K562 (cell line): ENCODE measurements around the gene CARD14. TPM values are rescaled to one million over a fixed set of nuclear protein-coding genes. Genes with fewer than 3 reads are reported as not detected.

Experiments used
- BACH1 ChIP-seq: fragments of 200-800 bp; sonication (Bioruptor generic); IDR thresholded peaks from 2 replicates; pipeline ENCODE4 v1.6.1; 2016; ENCODE audit warnings: missing genetic modification characterization, missing compliant biosample characterization
- DMBX1 ChIP-seq: fragments of 250-450 bp; sonication (Bioruptor Pico); IDR thresholded peaks from 2 replicates; pipeline ENCODE4 v1.8.0; 2022; ENCODE audit warnings: inconsistent platforms, mild to moderate bottlenecking, moderate library complexity, borderline replicate concordance
- DPF2 ChIP-seq: fragments of 450-650 bp; IDR thresholded peaks from 2 replicates; pipeline ENCODE4 v1.6.1; 2016
- ELF4 ChIP-seq: fragments of 450-650 bp; formaldehyde crosslinking; IDR thresholded peaks from 2 replicates; pipeline ENCODE4 v1.4.0; 2022; ENCODE audit warnings: missing genetic modification characterization
- ESRRA ChIP-seq: fragments of 450-650 bp; IDR thresholded peaks from 2 replicates; pipeline ENCODE4 v1.6.1; 2014; ENCODE audit warnings: low read depth, mild to moderate bottlenecking, moderate library complexity, borderline replicate concordance
- FOXM1 ChIP-seq, 2 experiments: fragments of 450-650 bp in 1 of 2; sonication (generic) in 1 of 2; formaldehyde crosslinking in 1 of 2; IDR thresholded peaks; 2 replicates each; pipeline versions ENCODE4 v1.6.1 to v1.9.0; 2017 to 2022; ENCODE audit warnings: low read depth in 2 of 2, mild to moderate bottlenecking in 2 of 2, missing genetic modification reagents in 1 of 2, moderate library complexity in 1 of 2
- HDAC8 ChIP-seq: fragments of 450-650 bp; IDR thresholded peaks from 2 replicates; pipeline ENCODE4 v1.6.1; 2016; ENCODE audit warnings: mild to moderate bottlenecking, missing genetic modification characterization, moderate library complexity, missing compliant biosample characterization
- ILK ChIP-seq: fragments of 450-650 bp; IDR thresholded peaks from 2 replicates; pipeline ENCODE4 v1.6.1; 2016; ENCODE audit warnings: missing genetic modification characterization, low read depth, mild to moderate bottlenecking, missing compliant biosample characterization, moderate library complexity, borderline replicate concordance
- MTA1 ChIP-seq: fragments of 450-650 bp; IDR thresholded peaks from 2 replicates; pipeline ENCODE4 v1.6.1; 2017; ENCODE audit warnings: borderline replicate concordance
- NONO ChIP-seq, 2 experiments: fragments of 200-400 bp in 1 of 2; fragments of 450-650 bp in 1 of 2; formaldehyde crosslinking in 1 of 2; IDR thresholded peaks; 2 replicates each; pipeline ENCODE4 v1.6.1; 2017; ENCODE audit warnings: low read depth in 2 of 2, mild to moderate bottlenecking in 2 of 2, moderate library complexity in 2 of 2, low read length in 1 of 2
- RBBP5 ChIP-seq: fragments of 200-600 bp; sonication (generic); IDR thresholded peaks from 2 replicates; pipeline ENCODE4 v1.6.1; 2012; ENCODE audit warnings: borderline replicate concordance, mild to moderate bottlenecking, low read length, control low read depth, inconsistent platforms; ENCODE audit not compliant: insufficient read depth, poor library complexity, severe bottlenecking
- SMARCA4 ChIP-seq: fragments of 450-650 bp; IDR thresholded peaks from 2 replicates; pipeline ENCODE4 v1.6.1; 2016
- SMARCC2 ChIP-seq: fragments of 450-650 bp; IDR thresholded peaks from 2 replicates; pipeline ENCODE4 v1.6.1; 2017; ENCODE audit warnings: antibody characterized with exemption, moderate library complexity, mild to moderate bottlenecking, low read depth
- TAF9B ChIP-seq: fragments of 450-650 bp; IDR thresholded peaks from 2 replicates; pipeline ENCODE4 v1.6.1; 2018; ENCODE audit warnings: mild to moderate bottlenecking; ENCODE audit not compliant: partially characterized antibody
- XRCC5 ChIP-seq: fragments of 200-400 bp; formaldehyde crosslinking; IDR thresholded peaks from 2 replicates; pipeline ENCODE4 v1.6.1; 2017; ENCODE audit warnings: low read depth, mild to moderate bottlenecking, low read length
- ZFX ChIP-seq: sonication (generic); formaldehyde crosslinking; IDR thresholded peaks from 2 replicates; pipeline ENCODE4 v1.8.0; 2022; ENCODE audit warnings: mild to moderate bottlenecking, missing genetic modification reagents, moderate library complexity
- ZNF165 ChIP-seq: fragments of 250-450 bp; sonication (Bioruptor Pico); IDR thresholded peaks from 2 replicates; pipeline ENCODE4 v1.4.0; 2020; ENCODE audit warnings: borderline replicate concordance
- polyA plus RNA-seq, 8 experiments: library from polyadenylated mRNA; depleted of rRNA in 4 of 8; stranded (reverse) in 5 of 8; unstranded in 3 of 8; fragments of >200 nt; fragmentation: Nextera tagmentation in 2 of 8; fragmentation: Illumina TruSeq in 1 of 8; extraction: Ambion mirVana in 2 of 8; extraction: Trizol in 1 of 8; gene quantifications; 2 replicates each; pipeline versions ENCODE4 v1.2.1 to v1.2.3, GENCODE V29; 2011 to 2014; ENCODE audit warnings: inconsistent platforms in 1 of 8, missing spikeins in 1 of 8
- total RNA-seq, 7 experiments: library from RNA; depleted of rRNA in 6 of 7; stranded (reverse); fragments of >200 nt in 6 of 7; fragmentation: Illumina TruSeq in 2 of 7; extraction: Trizol in 2 of 7; gene quantifications; 2 replicates each; pipeline versions ENCODE4 v1.2.1 to v1.2.3, GENCODE V29; 2011 to 2021; ENCODE audit warnings: low replicate concordance in 1 of 7
- TF ChIP-seq, protein P1 (sequence below): sonication (generic); IDR thresholded peaks from 2 replicates; pipeline ENCODE4 v1.6.1; 2016
- TF ChIP-seq, protein P2 (sequence below), 2 experiments: fragments of 450-650 bp in 1 of 2; IDR thresholded peaks; 2 replicates each; pipeline ENCODE4 v1.6.1; 2011 to 2017; ENCODE audit warnings: low read depth in 2 of 2, antibody characterized with exemption in 1 of 2, borderline replicate concordance in 1 of 2, low read length in 1 of 2, mild to moderate bottlenecking in 1 of 2, mixed read lengths in 1 of 2; ENCODE audit not compliant: control insufficient read depth in 1 of 2
- TF ChIP-seq, protein P3 (sequence below): fragments of 450-650 bp; IDR thresholded peaks from 2 replicates; pipeline ENCODE4 v1.7.0; 2016; ENCODE audit warnings: borderline replicate concordance

Gene CARD14
- total and polyA plus RNA-seq, 9 of the 15 experiments (the other 6 are each of a cell fraction or from before 2014, with no cell fraction given) = not detected

DNA sequence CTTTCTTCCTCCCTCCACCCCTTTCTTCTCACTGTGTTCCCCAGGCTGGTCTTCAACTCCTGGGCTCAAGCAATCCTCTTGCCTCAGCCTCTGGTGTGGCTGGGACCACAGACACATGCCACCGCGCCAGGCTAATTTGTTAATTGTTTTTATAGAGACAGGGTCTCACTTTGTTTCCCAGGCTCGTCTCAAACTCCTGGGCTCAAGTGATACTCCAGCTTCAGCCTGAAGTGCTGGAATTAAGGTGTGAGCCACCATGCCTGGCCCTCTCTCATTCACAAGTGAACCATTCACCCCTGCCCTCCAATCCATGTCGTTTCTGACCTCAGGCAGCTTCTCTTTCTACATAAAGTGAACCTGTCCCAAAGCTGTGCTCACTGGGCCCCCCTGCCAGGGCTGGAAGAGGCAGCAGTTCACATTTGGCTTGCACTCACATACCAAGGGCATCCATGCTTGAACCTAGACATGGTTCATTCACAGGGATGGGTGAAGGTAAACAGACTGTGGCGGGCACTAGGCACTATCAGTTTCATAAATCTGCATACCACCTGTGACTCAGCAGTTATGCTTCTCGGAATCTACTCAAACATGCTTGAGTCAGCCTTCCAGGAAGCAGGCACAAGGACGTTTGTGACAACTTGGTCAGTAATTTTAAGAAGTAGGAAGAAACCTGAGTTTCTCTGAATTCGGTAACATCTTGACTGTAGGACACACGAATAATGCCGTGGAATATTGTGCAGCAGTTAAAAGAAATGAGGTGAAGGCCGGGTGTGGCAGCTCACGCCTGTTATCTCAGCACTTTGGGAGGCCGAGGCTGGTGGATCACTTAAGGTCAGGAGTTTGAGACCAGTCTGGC, 84.8 kb downstream of the CARD14 start (continued):
- TF ChIP-seq RBBP5 = no peak
- peak; percentile 98 for TF ChIP-seq DPF2
- TF ChIP-seq, protein P1, sequence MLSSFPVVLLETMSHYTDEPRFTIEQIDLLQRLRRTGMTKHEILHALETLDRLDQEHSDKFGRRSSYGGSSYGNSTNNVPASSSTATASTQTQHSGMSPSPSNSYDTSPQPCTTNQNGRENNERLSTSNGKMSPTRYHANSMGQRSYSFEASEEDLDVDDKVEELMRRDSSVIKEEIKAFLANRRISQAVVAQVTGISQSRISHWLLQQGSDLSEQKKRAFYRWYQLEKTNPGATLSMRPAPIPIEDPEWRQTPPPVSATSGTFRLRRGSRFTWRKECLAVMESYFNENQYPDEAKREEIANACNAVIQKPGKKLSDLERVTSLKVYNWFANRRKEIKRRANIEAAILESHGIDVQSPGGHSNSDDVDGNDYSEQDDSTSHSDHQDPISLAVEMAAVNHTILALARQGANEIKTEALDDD = 0 out of 2 replicates have a peak, but pooled peaks have one; percentile 29
- TF ChIP-seq DMBX1 = peak; percentile 96
- TF ChIP-seq ILK (tag) = 0 out of 2 replicates have a peak, but pooled peaks have one; percentile 46
- TF ChIP-seq HDAC8 (tag) = peak; percentile 89
- TF ChIP-seq MTA1 = peak; percentile 67
- TF ChIP-seq, protein P2, sequence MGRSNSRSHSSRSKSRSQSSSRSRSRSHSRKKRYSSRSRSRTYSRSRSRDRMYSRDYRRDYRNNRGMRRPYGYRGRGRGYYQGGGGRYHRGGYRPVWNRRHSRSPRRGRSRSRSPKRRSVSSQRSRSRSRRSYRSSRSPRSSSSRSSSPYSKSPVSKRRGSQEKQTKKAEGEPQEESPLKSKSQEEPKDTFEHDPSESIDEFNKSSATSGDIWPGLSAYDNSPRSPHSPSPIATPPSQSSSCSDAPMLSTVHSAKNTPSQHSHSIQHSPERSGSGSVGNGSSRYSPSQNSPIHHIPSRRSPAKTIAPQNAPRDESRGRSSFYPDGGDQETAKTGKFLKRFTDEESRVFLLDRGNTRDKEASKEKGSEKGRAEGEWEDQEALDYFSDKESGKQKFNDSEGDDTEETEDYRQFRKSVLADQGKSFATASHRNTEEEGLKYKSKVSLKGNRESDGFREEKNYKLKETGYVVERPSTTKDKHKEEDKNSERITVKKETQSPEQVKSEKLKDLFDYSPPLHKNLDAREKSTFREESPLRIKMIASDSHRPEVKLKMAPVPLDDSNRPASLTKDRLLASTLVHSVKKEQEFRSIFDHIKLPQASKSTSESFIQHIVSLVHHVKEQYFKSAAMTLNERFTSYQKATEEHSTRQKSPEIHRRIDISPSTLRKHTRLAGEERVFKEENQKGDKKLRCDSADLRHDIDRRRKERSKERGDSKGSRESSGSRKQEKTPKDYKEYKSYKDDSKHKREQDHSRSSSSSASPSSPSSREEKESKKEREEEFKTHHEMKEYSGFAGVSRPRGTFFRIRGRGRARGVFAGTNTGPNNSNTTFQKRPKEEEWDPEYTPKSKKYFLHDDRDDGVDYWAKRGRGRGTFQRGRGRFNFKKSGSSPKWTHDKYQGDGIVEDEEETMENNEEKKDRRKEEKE (IDR thresholded peaks at IDR 0.05; ENCODE audit: borderline replicate concordance in 1 of 2, control insufficient read depth in 1 of 2, low read depth in 2 of 2, low read length in 1 of 2) = no peak
- TF ChIP-seq SMARCC2 = peak; percentile 92
- TF ChIP-seq, protein P3, sequence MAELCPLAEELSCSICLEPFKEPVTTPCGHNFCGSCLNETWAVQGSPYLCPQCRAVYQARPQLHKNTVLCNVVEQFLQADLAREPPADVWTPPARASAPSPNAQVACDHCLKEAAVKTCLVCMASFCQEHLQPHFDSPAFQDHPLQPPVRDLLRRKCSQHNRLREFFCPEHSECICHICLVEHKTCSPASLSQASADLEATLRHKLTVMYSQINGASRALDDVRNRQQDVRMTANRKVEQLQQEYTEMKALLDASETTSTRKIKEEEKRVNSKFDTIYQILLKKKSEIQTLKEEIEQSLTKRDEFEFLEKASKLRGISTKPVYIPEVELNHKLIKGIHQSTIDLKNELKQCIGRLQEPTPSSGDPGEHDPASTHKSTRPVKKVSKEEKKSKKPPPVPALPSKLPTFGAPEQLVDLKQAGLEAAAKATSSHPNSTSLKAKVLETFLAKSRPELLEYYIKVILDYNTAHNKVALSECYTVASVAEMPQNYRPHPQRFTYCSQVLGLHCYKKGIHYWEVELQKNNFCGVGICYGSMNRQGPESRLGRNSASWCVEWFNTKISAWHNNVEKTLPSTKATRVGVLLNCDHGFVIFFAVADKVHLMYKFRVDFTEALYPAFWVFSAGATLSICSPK = 0 out of 2 replicates have a peak, but pooled peaks have one; percentile 46
- no peak for TF ChIP-seq XRCC5
- peak; percentile 99 for TF ChIP-seq BACH1
- peak; percentile 97 for TF ChIP-seq SMARCA4
- TF ChIP-seq ZFX (CRISPR knock-in tag) = peak; percentile 23; the same call in 1 of the 2 replicates
- TF ChIP-seq ESRRA = peak; percentile 81
- peak; percentile 91 for TF ChIP-seq TAF9B
- TF ChIP-seq ELF4 = peak; percentile 85
- TF ChIP-seq ZNF165 (CRISPR knock-in tag) = 0 out of 2 replicates have a peak, but pooled peaks have one; percentile 36
- no peak for TF ChIP-seq NONO (IDR thresholded peaks at IDR 0.05; ENCODE audit: low read depth in 2 of 2, low read length in 1 of 2)
- TF ChIP-seq FOXM1 (IDR thresholded peaks at IDR 0.05; ENCODE audit: low read depth) = 0 out of 2 replicates have a peak, but pooled peaks have one; percentile 24
- no peak for TF ChIP-seq FOXM1 (CRISPR knock-in tag; IDR thresholded peaks at IDR 0.05; ENCODE audit: low read depth)
